Muscle layer of colon (tissue), 2 donors: ENCODE results near the gene MAGOH.
"Not testable (repeated sequence)": the region's sequence is repeated elsewhere in the genome, so short reads cannot be mapped to it uniquely, and the experiment has no call there.

Experiments
- H3K27ac ChIP-seq: one replicate; pipeline ENCODE4 v1.7.0; 2013; ENCODE audit warnings: low read depth, mild to moderate bottlenecking, low read length, moderate library complexity
- H3K27me3 ChIP-seq, 2 donors: one replicate each; pipeline ENCODE4 v1.7.0; 2013; ENCODE audit warnings: low read length in 2 of 2, mild to moderate bottlenecking in 2 of 2; ENCODE audit not compliant: insufficient read depth in 2 of 2, control insufficient read depth in 1 of 2
- H3K36me3 ChIP-seq: one replicate; pipeline ENCODE4 v1.7.0; 2013; ENCODE audit warnings: mild to moderate bottlenecking, low read length; ENCODE audit not compliant: insufficient read depth
- H3K4me1 ChIP-seq: one replicate; pipeline ENCODE4 v1.7.0; 2013; ENCODE audit warnings: mild to moderate bottlenecking, low read length; ENCODE audit not compliant: insufficient read depth
- H3K4me3 ChIP-seq, 2 donors: one replicate each; pipeline ENCODE4 v1.7.0; 2013; ENCODE audit warnings: low read length in 2 of 2, low read depth in 1 of 2, mild to moderate bottlenecking in 1 of 2, moderate library complexity in 1 of 2
- H3K9ac ChIP-seq: one replicate; pipeline ENCODE4 v1.7.0; 2013; ENCODE audit warnings: low read length
- H3K9me3 ChIP-seq: one replicate; pipeline ENCODE4 v1.7.0; 2013; ENCODE audit warnings: mild to moderate bottlenecking, low read length
- donor health status: abdominal sarcoma.
- donor health status: Adenocarcinoma of cecum.

Gene MAGOH

DNA sequence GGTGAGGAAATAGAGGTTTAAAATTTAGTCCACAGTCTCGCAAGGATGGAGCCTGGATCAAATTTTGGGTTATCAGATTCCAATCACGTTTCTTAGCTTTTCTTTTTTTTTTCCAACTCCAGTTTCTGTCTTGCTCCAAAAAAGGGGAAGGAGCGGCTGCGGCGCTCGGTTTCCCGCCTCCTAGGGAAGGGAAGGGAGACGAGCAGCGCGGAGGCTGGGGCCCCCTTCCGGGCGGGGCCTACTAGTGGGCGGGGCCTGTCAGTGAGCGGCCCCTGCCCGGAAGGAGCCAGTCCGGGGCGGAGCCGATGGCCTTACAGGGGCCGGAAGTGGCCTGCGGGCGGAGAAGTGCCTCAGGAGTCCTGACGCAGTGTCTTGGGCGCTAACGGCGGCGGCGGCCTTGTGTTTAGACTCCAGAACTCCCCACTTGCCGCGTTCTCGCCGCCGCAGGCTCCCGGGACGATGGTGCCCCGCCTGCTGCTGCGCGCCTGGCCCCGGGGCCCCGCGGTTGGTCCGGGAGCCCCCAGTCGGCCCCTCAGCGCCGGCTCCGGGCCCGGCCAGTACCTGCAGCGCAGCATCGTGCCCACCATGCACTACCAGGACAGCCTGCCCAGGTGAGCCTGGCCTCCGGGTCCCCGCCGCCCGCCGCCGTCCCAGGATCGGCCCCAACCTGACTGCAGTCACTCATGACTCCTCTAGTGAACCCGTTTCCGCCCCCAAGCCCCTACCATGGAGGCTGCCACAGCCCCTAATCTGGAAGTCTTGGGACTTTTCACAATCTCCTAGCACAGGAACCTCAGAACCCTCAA is 41.6 kb downstream of the MAGOH start, which contains the start of gene CPT2:
Gene CPT2, plus strand, starts transcription at position 340 of the 806 bp plus-strand sequence. Its CDS starts 120 bp downstream, at position 460.
- H3K4me3 ChIP-seq: peak within 1 kb of the TSS; percentile 85 to 87
- no peaks in the 10 kb centered on the region for H3K9me3 ChIP-seq
- H3K9ac ChIP-seq: peak within 1 kb of the TSS; percentile 86
- H3K36me3 ChIP-seq: peaks cover 10% of the 10 kb centered on the region
- H3K27ac ChIP-seq: peak within 1 kb of the TSS; percentile 98
- peaks cover 29% of the 10 kb centered on the region for H3K4me1 ChIP-seq
- H3K27me3 ChIP-seq: no peaks in the 10 kb centered on the region

GRCh38 chr1:53196017-53196484 is 42.3 kb downstream of the MAGOH start:
- peaks cover 5% of the 10 kb centered on the region for H3K36me3 ChIP-seq
- peaks cover 29% of the 10 kb centered on the region for H3K4me1 ChIP-seq
- no peaks in the 10 kb centered on the region for H3K9me3 ChIP-seq
- peak overlapping the region; percentile 11 to 87 for H3K4me3 ChIP-seq
- H3K27ac ChIP-seq: peak overlapping the region; percentile 98
- no peaks in the 10 kb centered on the region for H3K27me3 ChIP-seq
- peak overlapping the region; percentile 6 for H3K9ac ChIP-seq

GRCh38 chr1:53195246-53196016 is 42.9 kb downstream of the MAGOH start:
- no peaks in the 10 kb centered on the region for H3K27me3 ChIP-seq
- no peaks in the 10 kb centered on the region for H3K36me3 ChIP-seq
- no peak overlapping the region for H3K9ac ChIP-seq
- no peaks in the 10 kb centered on the region for H3K9me3 ChIP-seq
- peaks cover 29% of the 10 kb centered on the region for H3K4me1 ChIP-seq
- peak overlapping the region; percentile 11 to 87 for H3K4me3 ChIP-seq
- H3K27ac ChIP-seq: peak overlapping the region; percentile 98

DNA sequence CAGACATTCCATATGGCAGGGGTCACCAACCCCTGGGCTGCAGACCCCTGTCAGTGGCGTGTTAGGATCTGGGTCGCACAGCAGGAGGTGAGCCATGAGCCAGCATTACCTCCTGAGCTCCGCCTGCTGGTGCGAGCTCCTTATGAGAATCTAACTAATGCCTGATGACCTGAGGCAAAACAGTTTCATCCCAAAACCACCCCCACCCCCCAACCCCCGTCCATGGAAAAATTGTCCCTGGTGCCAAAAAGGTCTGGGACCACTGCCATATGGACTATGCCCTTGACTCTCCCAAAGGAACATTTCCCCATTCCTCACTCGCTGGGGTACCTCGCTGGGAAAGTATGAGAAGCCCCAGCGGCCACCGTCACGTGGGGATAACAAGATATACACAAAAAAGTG is 48.1 kb downstream of the MAGOH start:
- H3K4me3 ChIP-seq: no peak overlapping the region
- no peaks in the 10 kb centered on the region for H3K27me3 ChIP-seq
- H3K36me3 ChIP-seq: no peaks in the 10 kb centered on the region
- peaks cover 2% of the 10 kb centered on the region for H3K4me1 ChIP-seq
- H3K9ac ChIP-seq: no peak overlapping the region
- H3K27ac ChIP-seq: no peak overlapping the region
- H3K9me3 ChIP-seq: no peaks in the 10 kb centered on the region

DNA sequence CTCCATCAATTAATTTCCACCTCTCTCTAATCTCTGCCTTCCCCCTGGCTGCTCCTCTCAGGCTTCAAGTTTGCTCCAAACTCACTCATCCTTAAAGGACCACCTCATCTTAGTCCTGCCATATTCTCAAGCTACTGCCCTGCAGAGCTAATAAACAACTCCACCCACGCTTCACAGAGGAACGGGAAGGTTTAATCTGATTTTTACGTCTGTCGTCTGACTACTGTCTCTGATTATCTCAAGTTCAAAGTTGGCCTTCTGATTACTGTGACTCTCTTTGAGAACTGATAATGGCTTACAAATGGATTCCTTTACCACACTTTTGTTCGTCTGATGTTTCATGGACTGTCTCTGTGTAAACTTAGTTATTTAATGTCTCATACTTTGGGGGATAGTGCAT is 49.3 kb downstream of the MAGOH start:
- H3K9ac ChIP-seq: no peak overlapping the region
- no peaks in the 10 kb centered on the region for H3K9me3 ChIP-seq
- H3K27me3 ChIP-seq: no peaks in the 10 kb centered on the region
- H3K36me3 ChIP-seq: no peaks in the 10 kb centered on the region
- no peak overlapping the region for H3K4me3 ChIP-seq
- no peaks in the 10 kb centered on the region for H3K4me1 ChIP-seq
- H3K27ac ChIP-seq: no peak overlapping the region

DNA sequence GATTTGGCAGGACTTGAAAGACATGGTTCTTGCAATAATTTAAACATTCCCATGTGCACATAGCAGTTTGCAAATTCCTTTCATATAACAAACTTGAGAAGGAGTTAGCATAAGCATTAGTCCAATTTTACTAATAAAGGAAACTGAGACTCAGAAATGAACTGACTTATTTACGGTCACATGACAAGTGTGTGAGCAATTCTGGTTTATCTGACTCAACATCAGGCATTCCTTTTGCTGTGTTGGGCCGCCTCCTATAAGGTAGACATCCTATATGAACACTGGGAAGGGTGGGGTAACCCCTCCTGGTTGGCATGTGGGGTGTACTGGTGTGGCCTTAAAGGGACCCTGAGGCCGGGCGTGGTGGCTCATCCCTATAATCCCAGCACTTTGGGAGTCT is 50.2 kb downstream of the MAGOH start:
- Histone ChIP-seq H3K36me3 (no peaks in the 10 kb centered on the region), H3K27ac (no peak overlapping the region), H3K4me3 (no peak overlapping the region), H3K4me1 (no peaks in the 10 kb centered on the region), H3K9ac (no peak overlapping the region), H3K9me3 (no peaks in the 10 kb centered on the region), H3K27me3 (no peaks in the 10 kb centered on the region)

DNA sequence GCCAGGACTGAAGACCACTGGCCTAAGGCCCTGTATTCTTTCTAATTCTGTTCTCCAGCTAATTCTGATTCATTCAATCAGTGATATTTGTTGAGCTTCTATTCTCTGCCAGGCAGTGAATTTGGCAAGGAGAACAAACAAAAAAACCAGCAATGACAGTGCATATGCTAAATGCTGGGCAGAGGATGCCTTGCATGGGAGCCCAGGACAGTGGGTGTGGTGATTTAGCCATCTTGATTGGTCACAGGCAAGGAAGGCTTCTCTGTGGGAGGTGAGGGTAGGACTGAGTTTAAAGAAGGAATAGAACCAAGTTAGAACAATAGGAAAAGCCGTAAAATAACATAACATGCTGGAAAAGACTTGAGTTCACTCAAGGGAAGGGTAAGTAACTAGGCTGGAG is 50.9 kb downstream of the MAGOH start:
- Histone ChIP-seq H3K4me1 (peaks cover 2% of the 10 kb centered on the region), H3K27ac (no peak overlapping the region), H3K27me3 (no peaks in the 10 kb centered on the region), H3K9ac (no peak overlapping the region), H3K4me3 (no peak overlapping the region), H3K36me3 (no peaks in the 10 kb centered on the region), H3K9me3 (no peaks in the 10 kb centered on the region)

DNA sequence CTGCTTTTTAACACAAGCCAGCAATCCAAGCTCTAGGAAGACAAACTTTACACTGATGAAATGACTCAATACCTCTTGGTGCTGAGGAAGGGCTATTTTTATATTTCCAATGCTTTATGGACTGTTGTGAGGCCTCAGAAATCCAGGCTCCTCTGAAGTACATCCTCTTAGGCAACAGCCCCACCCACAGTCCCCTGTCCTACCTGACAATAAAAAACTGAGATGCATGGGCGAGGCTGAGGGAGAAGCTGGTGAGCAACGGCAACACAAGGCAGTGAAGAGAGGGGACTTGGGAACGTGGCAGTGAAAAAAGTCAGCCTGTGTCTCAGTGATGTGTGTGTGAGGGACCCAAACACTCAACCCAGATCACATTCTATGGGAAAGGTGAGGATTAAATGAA is 51.8 kb downstream of the MAGOH start:
- Histone ChIP-seq H3K9ac (no peak overlapping the region), H3K4me1 (peaks cover 10% of the 10 kb centered on the region), H3K4me3 (no peak overlapping the region), H3K36me3 (no peaks in the 10 kb centered on the region), H3K9me3 (no peaks in the 10 kb centered on the region), H3K27me3 (no peaks in the 10 kb centered on the region), H3K27ac (no peak overlapping the region)

DNA sequence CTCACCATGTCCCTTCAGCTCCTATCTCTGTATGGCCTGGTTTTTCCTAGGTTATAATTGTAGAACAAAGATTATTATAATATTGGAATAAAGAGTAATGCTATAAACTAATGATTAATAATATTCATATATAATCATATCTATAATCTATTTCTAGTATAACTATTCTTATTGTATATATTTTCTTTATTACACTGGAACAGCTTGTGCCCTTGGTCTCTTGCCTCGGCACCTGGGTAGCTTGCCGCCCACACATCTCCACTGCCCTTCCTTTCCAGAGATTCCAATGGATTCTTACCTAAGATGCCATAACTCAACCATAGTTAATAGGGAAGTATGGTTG is 52.4 kb downstream of the MAGOH start:
- H3K9ac ChIP-seq, H3K27ac ChIP-seq, H3K27me3 ChIP-seq, H3K9me3 ChIP-seq, H3K4me3 ChIP-seq, H3K4me1 ChIP-seq, H3K36me3 ChIP-seq: not testable (repeated sequence)

DNA sequence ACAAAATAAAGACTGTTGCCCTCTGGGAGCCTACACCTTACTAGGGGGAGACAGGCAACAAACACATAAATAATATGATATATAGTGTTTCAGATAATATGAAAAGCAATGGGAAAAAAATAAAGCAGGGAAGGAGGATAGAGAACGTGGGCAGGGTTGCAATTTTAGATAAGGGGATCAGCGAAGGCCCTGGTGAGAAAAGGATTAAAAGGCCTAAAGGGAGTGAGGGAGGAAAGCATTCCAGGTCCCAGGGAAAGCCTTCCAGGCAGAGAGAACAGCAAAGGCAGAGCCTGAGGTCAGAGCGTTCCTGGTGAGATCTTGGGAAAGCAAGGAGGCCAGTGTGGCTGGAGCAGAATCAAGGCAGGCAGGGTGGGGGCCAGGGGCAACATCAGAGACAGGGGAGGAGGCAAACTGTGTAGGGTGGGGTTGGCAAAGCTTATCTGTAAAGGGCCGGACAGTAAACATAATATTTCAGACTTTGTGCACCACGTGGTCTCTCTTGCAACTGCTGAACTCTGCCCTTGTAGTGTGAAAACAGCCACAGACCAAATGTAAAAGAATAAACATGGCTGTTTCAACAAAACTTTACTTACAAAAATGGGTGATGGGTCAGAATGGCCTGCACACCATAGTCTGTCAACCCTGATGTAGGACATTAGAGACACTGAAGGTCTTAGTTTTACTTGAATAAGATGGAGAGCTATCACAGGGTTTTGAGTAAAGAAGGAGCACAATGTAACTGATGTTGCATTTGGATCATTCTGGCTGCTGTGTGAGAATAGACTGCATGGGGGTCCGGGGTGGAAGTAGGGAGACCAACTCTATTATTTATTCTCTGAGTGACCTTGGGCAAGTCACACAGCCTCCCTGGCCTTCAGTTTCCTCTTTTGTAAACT is 55.0 kb downstream of the MAGOH start:
- Histone ChIP-seq H3K36me3 (no peaks in the 10 kb centered on the region), H3K4me1 (peaks cover 10% of the 10 kb centered on the region), H3K27me3 (no peaks in the 10 kb centered on the region), H3K27ac (no peak overlapping the region), H3K9me3 (no peaks in the 10 kb centered on the region), H3K4me3 (no peak overlapping the region), H3K9ac (no peak overlapping the region)

DNA sequence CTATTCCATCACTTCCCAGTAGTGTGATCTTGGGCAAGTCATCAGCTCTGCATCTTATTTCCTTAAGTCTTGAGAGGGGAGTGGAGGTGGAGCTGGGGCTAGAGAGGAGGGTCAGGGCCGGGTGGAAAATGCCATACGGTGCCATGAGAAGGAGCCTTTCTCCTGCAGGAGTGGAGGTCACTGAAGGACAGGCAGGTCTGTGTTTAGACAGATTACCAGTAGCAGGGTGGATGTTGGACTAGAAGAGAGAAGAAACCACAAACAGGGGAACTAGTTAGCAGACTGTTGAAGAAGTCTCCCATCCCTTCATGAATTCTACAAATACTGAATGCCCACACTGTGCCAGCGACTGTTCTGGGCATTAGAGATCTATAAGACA is 55.6 kb downstream of the MAGOH start:
- no peaks in the 10 kb centered on the region for H3K27me3 ChIP-seq
- H3K9ac ChIP-seq: no peak overlapping the region
- peaks cover 10% of the 10 kb centered on the region for H3K4me1 ChIP-seq
- H3K36me3 ChIP-seq: no peaks in the 10 kb centered on the region
- no peak overlapping the region for H3K27ac ChIP-seq
- no peak overlapping the region for H3K4me3 ChIP-seq
- H3K9me3 ChIP-seq: no peaks in the 10 kb centered on the region
